Measurements from ENCODE around the gene DIP2A.

The DIP2A gene, protein sequence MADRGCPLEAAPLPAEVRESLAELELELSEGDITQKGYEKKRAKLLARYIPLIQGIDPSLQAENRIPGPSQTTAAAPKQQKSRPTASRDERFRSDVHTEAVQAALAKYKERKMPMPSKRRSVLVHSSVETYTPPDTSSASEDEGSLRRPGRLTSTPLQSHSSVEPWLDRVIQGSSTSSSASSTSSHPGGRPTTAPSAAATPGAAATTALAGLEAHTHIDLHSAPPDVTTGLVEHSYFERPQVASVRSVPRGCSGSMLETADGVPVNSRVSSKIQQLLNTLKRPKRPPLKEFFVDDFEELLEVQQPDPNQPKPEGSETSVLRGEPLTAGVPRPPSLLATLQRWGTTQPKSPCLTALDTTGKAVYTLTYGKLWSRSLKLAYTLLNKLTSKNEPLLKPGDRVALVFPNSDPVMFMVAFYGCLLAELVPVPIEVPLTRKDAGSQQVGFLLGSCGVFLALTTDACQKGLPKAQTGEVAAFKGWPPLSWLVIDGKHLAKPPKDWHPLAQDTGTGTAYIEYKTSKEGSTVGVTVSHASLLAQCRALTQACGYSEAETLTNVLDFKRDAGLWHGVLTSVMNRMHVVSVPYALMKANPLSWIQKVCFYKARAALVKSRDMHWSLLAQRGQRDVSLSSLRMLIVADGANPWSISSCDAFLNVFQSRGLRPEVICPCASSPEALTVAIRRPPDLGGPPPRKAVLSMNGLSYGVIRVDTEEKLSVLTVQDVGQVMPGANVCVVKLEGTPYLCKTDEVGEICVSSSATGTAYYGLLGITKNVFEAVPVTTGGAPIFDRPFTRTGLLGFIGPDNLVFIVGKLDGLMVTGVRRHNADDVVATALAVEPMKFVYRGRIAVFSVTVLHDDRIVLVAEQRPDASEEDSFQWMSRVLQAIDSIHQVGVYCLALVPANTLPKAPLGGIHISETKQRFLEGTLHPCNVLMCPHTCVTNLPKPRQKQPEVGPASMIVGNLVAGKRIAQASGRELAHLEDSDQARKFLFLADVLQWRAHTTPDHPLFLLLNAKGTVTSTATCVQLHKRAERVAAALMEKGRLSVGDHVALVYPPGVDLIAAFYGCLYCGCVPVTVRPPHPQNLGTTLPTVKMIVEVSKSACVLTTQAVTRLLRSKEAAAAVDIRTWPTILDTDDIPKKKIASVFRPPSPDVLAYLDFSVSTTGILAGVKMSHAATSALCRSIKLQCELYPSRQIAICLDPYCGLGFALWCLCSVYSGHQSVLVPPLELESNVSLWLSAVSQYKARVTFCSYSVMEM (N-terminal part only)

DNA sequence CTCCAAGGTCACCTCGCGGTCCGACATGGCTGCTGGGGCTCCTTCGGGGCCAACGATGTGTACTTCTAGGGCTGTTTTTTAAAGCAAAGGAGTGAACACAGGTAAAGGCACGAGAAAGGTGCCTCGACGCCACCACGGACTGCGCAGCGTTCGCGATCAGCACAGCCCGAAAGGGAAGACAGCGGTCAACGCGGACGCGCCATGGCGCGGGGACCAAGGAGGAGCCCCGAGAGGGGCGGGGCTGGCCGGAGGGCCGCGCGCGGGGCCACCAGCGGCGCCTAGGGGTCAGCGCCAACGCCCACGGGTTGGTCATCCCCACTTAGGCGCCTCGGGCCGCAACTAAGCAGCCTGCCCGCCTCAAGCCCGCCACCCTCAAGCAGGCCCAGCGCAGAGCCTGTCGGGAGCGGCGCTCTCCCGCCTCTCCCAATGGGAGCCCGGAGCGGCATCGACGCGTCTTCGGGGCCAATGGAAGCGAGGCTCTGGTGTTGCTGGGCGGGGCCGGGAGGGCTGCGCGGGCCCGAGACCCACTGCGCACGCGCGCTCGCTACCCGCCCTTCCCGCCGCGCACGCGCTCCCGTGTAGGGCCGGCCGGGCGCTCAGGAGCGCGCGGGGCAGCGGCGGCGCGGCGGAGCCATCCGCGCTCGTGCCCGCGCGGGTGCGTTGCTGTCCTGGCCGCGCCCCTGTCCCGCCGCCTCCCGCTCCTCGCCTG, at the start of gene DIP2A:
DIP2A (plus strand) TSS at position 577 of the 709 bp plus-strand sequence. CDS start 241 bp downstream, outside the sequence.
- DNase-seq: peak; percentile 95

DNA sequence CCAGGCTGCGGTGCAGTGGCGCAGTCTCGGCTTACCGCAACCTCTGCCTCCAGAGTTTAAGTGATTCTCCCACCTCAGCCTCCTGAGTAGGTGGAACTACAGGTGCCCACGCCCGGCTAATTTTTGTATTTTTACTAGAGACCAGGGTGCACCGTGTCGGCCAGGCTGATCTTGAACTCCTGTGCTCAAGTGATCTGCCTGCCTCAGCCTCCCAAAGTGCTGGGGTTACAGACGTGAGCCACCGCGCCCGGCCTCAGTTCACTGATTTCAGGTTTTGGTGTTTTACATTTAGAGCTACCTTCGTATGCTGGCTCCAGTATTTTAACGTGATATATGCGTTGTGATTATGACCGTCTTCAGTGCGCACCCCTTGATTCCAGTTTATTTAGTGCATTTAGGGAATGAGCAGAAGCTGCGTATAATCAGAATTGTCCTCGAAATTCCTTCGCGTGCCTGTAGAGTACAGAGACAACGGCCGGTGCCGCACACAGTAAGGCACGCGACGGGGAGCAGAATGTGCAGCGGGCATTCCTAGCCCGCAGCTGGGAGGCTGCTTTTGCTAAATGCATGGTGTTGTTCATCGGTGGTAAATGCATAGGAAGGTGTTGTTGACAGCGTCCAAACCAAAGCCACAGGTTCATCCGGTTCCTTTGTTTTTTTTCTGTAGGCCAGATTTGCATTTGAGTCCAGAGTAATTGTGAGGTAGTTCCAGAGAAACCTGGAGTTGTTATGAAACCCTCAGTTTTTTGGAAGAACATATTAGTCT, 48.9 kb upstream of the DIP2A start:
- DNase-seq: no peak

DNA sequence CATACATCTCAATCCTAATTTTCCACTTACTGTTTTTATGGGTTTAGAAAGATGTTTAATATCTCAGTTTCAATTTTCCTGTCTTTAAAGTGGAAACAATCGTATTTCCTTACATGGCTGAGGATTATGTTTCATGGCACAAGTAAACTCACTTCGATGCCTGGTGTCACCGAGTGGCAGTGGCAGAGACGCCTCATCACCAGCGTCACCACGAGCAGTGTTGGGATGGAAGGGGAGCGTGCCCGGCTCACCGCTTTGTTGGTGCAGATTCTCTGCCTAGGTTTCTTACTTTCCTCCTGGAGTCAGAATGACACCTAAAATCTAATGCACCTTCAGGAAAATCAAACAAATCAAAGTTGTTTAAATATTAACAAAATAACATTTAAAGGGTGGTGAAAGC, 48.2 kb upstream of the DIP2A start:
- no peak for DNase-seq

DNA sequence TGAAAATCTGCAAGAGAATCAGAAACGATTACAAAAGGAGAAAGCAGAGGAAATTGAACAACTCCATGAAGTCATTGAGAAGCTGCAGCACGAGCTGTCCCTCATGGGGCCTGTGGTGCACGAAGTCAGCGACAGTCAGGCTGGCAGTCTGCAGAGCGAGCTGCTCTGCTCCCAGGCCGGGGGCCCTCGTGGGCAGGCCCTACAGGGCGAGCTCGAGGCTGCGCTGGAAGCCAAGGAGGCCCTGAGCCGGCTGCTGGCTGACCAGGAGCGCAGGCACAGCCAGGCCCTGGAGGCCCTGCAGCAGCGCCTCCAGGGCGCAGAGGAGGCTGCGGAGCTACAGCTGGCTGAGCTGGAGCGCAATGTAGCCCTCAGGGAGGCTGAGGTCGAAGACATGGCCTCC, 47.5 kb upstream of the DIP2A start:
- no peak for DNase-seq

DNA sequence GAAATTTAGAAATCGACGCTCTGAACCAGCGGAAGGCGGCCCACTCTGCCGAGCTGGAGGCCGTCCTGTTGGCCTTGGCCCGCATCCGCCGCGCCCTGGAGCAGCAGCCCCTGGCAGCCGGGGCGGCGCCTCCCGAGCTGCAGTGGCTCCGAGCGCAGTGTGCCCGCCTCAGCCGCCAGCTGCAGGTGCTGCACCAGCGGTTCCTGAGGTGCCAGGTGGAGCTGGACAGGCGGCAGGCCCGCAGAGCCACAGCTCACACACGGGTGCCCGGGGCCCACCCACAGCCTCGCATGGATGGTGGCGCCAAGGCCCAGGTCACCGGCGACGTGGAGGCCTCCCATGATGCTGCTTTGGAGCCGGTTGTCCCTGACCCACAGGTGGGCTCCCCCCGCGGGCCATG, 47.0 kb upstream of the DIP2A start:
- no peak for DNase-seq

DNA sequence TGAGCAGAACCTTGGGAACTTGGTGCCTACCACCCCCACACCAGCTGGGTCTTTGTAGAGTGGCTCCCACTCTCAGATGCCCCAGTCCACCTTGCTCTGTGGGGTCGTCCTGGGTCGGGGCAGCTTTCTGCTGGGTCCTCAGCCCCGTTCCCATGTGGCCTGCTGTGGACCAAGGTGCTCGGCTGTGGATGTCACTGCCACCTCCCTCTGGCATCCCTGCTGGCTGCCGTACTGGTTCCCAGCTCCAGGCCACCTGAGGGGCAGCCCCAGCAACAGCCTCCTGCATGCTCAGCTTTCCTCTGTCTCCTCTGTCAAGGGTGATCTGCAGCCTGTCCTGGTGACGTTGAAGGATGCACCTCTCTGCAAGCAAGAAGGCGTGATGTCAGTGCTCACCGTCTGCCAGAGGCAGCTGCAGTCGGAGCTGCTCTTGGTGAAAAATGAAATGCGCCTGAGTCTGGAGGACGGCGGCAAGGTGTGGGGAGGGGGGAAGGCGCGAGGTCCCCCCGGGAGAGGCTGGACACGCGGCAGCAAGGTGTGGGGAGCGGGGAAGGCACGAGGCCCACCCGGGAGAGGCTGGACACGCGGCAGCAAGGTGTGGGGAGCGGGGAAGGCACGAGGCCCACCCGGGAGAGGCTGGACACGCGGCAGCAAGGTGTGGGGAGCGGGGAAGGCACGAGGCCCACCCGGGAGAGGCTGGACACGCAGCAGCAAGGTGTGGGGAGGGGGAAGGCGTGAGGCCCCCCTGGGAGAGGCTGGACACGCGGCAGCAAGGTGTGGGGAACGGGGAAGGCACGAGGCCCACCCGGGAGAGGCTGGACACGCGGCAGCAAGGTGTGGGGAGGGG, 45.9 kb upstream of the DIP2A start:
- DNase-seq: no peak

DNA sequence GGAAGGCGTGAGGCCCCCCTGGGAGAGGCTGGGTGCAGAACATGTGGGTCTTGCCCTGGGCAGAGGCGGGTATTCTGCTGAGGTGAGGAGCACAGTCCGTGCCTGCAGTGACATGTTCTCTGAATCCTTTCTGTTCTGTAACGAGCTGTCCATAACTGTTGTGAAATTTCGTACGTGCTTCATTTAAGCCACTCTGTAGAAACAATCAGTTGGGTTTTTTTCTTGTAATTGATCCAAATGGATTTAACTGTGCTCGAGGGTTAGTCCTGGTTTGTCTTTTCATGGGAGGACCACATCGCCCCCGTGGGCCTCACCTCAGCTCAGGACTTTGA, 45.4 kb upstream of the DIP2A start:
- DNase-seq: no peak

DNA sequence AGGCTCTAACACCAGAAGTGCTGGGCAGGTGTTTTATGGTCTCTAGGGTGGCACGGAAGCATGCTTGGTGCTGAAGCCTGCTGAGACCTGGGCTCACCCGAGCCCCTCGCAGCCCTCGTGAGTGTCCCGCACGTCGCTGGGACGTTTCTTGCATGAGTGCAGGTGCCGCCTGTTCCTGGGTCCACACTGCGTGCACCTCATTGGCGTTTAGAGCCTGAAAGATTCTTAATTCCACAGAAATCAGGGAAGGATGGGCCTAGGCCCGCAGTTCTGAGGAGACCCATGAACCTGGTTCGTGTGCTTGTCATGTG, 43.8 kb upstream of the DIP2A start:
- no peak for DNase-seq

DNA sequence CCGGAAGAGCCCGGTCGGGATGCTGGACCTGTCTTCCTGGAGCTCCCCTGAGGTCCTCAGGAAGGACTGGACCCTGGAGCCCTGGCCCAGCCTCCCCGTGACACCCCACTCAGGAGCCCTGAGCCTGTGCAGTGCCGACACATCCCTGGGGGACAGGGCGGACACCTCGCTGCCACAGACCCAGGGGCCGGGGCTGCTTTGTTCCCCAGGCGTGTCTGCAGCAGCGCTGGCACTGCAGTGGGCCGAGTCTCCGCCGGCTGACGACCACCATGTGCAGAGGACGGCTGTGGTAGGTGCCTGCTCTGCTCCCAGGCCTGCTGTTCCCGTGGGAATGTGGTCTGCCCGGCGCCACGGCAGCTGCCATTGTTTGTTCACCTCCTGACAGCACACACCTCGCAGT, 42.1 kb upstream of the DIP2A start:
- DNase-seq: no peak

DNA sequence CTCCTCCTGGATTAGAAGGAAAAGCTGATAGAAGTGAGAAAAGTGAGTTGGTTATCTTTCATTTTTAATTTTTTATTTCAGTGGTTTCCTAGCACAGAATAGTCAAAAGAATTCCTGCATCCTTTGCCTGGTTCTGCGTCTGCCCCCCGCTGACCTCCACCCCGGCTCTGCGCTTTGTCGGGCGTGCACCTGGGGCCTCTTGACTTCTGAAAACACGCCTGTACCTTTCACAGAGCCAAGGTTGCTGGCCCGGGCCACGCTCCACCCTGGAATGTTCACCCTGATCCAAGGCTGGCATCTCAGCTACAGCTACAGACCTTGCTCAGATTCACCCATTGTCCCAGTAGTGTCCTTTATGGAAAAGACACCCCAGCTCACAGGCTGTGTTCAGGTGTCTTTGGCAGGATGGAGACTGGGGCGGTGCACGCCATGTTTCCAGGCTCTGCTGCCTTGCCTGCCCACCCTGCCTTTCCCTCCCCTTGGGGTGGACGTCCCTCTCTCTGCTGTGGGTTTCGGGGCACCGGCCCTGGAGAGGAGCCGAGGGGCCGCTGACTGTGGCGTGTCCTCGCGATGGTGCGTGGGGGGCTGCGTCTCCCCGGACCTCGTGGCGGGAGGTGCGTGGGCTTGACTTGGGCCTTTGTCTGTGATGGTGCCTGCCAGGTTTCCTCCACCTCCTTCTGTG, 40.3 kb upstream of the DIP2A start:
- DNase-seq: no peak

DNA sequence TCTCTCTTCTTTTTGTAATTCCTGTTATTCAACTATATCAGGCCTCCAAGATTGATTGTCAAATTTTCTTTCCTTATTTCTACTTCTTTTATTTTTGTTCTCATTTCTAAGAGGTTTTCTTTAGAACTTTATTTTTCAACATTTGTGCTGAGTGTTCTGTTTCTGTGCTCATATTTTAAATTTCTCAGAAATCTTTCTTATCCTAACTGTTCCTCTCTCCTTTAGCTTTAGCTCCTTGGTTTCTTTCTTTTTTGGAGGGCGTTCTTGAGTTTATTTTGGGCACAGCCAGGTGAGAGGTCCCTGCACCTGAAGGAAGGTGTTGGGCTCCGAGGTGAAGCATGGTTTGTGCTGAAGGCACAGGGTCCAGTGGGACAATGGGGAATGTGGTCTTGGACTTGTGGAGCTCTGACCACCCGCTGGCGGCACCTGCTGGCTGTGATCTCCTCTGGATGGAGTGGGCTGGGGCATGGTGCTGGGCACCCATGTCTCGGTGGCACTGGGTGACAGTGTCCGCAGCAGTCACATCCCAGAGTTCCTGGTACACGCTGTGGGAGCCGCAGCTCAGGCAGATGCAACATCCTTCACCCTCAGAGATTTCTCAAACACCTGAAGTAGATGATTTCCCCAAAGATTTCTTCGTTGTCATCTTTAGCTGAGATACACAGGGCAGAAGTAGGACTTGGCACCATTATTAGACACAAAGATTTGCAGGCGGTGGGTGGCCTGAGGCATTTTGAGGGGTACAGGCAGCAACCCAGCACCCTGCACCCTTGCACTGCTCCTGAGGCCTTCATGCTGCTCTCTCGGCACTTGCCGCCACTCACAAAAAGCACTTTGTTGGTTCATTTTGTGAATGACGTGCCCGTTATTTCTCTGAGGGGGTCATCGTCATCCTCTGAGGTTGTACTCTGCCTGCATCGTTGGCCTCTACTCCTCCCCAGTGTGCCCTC, 38.2 kb upstream of the DIP2A start:
- DNase-seq: no peak

DNA sequence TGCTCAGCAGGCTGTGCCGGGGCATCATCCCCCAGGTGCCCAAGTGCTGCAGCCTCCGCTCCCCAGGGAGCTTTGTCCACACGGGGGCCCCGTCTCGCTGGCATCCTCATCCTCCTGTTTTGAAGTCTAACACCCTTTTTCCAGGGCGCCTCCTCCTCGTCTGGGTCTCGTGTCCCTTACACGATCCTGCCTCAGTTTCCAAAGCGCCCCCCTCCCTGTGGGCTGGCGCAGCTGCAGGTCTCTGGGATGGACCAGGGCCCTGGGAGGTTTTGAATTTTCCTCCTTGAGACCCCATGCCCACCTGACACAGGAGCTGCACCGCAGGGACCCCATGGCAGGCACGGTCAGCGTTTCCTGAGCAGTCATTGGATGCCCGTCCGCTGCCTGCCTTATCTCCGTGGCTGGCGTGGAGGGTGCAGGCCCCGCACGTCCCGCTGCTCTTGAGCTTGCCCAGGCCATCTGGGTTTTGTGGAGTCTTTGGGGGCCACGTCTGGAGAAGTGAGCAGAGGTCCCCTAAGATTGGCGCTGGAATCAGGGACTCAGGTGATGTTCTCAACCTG, 37.4 kb upstream of the DIP2A start:
- DNase-seq: no peak

DNA sequence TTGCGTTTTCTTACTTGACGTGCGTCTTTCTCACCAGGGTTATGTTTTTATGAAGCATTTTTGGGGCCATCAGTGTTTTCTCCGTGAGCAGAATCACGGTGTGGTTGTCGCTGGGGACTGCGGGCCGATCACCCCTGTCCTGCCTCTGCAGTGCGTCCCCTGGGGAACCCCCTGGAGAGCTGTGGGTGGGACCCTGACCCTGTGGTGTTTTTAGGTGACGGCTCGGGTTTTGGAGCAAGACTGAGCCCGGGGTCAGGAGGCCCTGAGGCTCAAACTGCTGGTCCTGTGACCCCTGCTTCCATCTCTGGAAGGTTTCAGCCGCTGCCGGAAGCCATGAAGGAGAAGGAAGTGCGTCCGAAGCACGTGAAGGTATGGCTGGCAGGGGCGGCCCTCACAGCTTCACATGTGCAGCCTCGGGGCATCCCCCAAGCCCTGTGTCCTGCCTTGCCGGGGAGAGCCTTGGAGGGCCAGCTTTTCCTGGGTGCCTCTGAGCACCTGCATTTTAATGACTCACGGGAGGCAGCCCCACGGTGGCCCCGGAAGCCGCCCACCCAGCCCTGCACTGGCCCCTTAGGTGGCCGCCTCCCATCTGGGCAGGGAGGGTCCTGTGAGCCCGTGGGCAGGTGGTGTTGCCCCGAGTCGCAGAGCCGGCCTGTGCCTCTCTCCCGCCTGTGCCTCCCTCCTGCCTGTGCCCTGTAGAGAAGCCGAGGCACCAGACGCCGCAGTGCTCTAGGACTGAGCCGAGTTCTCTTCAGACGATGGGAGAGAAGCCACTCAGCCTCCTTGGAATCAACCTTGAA, 36.7 kb upstream of the DIP2A start:
- DNase-seq: no peak

DNA sequence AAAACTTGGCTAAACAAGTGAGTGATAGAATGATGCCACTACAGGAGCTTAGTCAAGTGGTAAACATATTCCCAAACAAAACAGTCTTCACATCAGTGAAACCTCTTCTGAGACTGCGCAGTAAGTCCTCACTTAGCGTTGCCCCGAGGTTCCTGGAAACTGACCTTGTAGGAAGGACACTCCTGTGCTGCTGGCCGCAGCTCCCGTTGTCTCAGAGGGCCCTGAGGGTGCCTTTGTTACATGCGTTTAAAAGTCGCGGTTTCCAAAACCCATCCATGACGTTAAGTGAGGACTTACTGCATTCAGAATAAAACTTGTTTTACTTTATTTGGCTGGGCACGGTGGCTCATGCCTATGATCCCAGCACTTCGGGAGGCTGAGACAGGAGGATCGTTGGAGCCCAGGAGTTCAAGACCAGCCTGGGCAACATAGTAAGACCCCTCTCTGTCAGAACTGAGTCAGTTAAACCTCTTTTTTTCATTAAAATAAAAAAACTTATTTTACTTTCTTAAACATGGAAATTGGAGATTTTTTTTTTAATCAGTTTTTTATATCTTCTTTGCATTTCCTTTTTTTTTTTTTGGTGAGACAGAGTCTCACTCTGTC, 36.0 kb upstream of the DIP2A start:
- DNase-seq: no peak

DNA sequence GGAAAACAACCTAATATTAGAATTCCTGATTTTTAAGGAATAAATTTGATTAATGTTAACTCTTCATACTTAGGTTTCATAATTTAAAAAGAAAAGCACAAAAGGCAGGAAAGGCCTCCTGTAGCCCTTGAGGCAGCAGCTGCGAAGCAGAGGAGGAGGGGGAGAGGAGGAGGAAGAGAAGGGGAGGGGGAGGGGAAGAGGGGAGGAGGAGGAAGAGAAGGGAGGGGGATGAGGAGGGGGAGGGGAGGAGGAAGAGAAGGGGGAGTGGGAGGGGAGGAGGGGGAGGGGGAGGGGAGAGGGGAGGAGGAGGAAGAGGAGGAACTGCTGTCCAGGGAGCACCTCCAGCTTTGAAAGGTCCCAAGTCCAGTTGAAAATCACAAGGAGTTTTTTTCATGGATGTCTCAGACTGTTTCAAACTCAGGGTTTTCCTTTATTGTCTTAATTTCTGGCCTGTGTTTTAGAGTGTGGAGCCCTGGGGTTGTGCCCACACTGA, 35.1 kb upstream of the DIP2A start:
- DNase-seq: peak; percentile 13

DNA sequence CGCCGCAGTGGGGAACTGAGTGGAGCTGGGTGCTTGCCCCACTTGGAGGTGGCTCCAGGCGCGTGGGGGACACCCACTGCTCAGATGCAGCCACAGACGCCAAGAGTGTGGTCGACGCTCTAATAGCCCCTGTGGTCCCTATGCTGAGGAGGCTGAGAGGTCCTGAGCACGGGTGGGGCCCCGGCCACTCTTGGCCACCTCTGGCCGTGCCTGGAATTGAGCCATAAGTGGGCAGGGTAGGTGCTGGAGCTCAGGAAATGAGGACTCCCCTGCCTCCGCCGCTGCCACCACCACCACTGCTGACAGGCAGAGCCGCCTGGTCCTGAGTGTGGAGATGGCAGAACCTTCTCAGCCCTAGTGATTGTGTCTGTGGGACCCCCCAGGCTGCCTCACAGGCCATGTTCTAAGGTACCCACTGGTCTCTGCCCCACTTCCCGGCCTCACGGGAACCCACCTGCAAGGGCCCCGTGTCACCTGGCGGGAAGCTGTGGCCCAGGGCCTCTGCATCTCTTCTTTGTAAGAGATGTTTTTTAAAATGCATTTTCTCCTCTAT, 34.6 kb upstream of the DIP2A start:
- no peak for DNase-seq

DNA sequence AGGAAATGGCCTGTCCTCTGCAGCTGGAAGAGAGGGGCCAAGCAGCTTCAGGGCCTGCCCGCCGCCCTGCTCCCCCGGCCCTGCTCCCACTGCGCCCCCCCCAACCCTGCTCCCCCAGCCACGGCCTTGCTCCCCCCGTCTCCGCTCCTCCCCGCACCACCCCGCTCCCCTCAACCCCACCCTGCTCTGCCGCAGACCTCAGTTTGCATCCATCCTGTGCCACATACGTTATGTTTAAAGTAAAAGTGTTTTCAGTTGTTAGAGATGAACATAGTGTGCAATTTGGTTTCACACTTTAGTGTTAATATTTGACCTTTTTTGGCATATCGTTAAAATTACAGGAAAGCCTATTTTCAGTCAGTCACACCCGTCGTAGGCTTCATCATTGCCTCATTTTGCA, 34.1 kb upstream of the DIP2A start:
- DNase-seq: no peak

Data from NCI-H2029 (cell line).